GM12878 (cell line): Measurements from ENCODE around the gene MRAP2.

Experiments
- CHD1 ChIP-seq: IDR thresholded peaks from 2 replicates; pipeline ENCODE4 v1.6.1; 2012; ENCODE audit warnings: low read depth, low read length, improper control_type of control experiment
- CHD2 ChIP-seq: IDR thresholded peaks from 2 replicates; pipeline ENCODE4 v1.6.1; 2011; ENCODE audit warnings: low read depth, low read length, improper control_type of control experiment, borderline replicate concordance
- EP300 ChIP-seq, 2 experiments: fragments of 150-350 bp in 1 of 2; IDR thresholded peaks; 2 replicates each; pipeline ENCODE4 v1.6.1; 2011 to 2012; ENCODE audit warnings: low read depth in 2 of 2, low read length in 2 of 2, borderline replicate concordance in 1 of 2, improper control_type of control experiment in 1 of 2, inconsistent platforms in 1 of 2; ENCODE audit not compliant: control insufficient read depth in 1 of 2
- ESRRA ChIP-seq: IDR thresholded peaks from 2 replicates; pipeline ENCODE4 v1.6.1; 2012; ENCODE audit warnings: mild to moderate bottlenecking, low read length, improper control_type of control experiment
- HDAC6 ChIP-seq: fragments of 200-600 bp; sonication (generic); IDR thresholded peaks from one replicate; pipeline ENCODE4 v1.8.0; 2017; ENCODE audit warnings: antibody characterized with exemption; ENCODE audit not compliant: unreplicated experiment
- MTA3 ChIP-seq: IDR thresholded peaks from 2 replicates; pipeline ENCODE4 v1.6.1; 2012; ENCODE audit warnings: low read length, inconsistent platforms, borderline replicate concordance
- MXI1 ChIP-seq: fragments of 150-350 bp; IDR thresholded peaks from 2 replicates; pipeline ENCODE4 v1.6.1; 2011; ENCODE audit warnings: low read depth, mild to moderate bottlenecking, inconsistent platforms, low read length, improper control_type of control experiment
- POLR2A ChIP-seq: IDR thresholded peaks from 2 replicates; pipeline ENCODE4 v1.6.1; 2011; ENCODE audit warnings: low read depth, mild to moderate bottlenecking, low read length
- RAD21 ChIP-seq: IDR thresholded peaks from 2 replicates; pipeline ENCODE4 v1.6.1; 2011; ENCODE audit warnings: mild to moderate bottlenecking, low read depth, low read length, moderate library complexity; ENCODE audit not compliant: insufficient read depth
- SP1 ChIP-seq: IDR thresholded peaks from one replicate; pipeline ENCODE4 v1.6.1; 2011; ENCODE audit warnings: low read depth, low read length
- SPI1 ChIP-seq: IDR thresholded peaks from 2 replicates; pipeline ENCODE4 v1.6.1; 2011; ENCODE audit warnings: low read depth, mild to moderate bottlenecking, low read length, moderate library complexity, borderline replicate concordance; ENCODE audit not compliant: insufficient read depth
- TF ChIP-seq, protein P1 (sequence below), 3 experiments: IDR thresholded peaks in 2 of 3; conservative IDR thresholded peaks in 1 of 3; 2 replicates each; pipeline ENCODE4 v1.5.1; 2011; ENCODE audit warnings: low read depth in 3 of 3, low read length in 3 of 3, mild to moderate bottlenecking in 3 of 3, control low read depth in 2 of 3, moderate library complexity in 2 of 3, inconsistent platforms in 1 of 3, mixed read lengths in 1 of 3; ENCODE audit not compliant: control insufficient read depth in 2 of 3, insufficient read depth in 1 of 3; ENCODE audit errors: extremely low read depth in 1 of 3
- TF ChIP-seq, protein P2 (sequence below): IDR thresholded peaks from 2 replicates; pipeline ENCODE4 v1.6.1; 2012; ENCODE audit warnings: low read length, inconsistent platforms
- TF ChIP-seq, protein P3 (sequence below): fragments of 450-650 bp; IDR thresholded peaks from 2 replicates; pipeline ENCODE4 v1.6.1; 2016; ENCODE audit warnings: mild to moderate bottlenecking

DNA sequence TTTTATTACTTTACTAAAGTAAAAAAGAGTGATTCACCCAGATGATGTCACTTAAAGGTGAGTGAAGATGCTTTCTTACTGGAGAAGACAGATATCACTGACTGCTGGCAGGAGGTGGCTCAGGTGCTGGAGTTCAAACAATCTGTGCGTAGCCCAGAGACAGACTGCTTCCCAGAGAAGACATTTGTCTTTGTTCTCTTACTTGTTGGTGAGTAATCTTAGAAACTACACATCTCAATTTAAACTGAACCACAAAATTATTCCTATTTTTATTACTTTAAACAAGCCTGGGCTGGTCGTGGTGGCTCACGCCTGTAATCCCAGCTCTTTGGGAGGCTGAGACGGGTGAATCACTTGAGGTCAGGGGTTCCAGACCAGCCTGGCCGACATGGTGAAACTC lies 101.7 kb downstream of the MRAP2 start:
- TF ChIP-seq MXI1 (no peak), RAD21 (no peak), MTA3 (no peak), CHD2 (no peak), HDAC6 (no peak), ESRRA (no peak), CHD1 (no peak), SP1 (no peak), SPI1 (no peak), POLR2A (no peak), EP300 (IDR thresholded peaks at IDR 0.05; ENCODE audit: borderline replicate concordance in 1 of 2, control insufficient read depth in 1 of 2, low read depth in 2 of 2, low read length in 2 of 2) (no peak)
- TF ChIP-seq, protein P1, sequence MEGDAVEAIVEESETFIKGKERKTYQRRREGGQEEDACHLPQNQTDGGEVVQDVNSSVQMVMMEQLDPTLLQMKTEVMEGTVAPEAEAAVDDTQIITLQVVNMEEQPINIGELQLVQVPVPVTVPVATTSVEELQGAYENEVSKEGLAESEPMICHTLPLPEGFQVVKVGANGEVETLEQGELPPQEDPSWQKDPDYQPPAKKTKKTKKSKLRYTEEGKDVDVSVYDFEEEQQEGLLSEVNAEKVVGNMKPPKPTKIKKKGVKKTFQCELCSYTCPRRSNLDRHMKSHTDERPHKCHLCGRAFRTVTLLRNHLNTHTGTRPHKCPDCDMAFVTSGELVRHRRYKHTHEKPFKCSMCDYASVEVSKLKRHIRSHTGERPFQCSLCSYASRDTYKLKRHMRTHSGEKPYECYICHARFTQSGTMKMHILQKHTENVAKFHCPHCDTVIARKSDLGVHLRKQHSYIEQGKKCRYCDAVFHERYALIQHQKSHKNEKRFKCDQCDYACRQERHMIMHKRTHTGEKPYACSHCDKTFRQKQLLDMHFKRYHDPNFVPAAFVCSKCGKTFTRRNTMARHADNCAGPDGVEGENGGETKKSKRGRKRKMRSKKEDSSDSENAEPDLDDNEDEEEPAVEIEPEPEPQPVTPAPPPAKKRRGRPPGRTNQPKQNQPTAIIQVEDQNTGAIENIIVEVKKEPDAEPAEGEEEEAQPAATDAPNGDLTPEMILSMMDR (IDR thresholded peaks at IDR 0.05 in 2 of 3, conservative IDR thresholded peaks at IDR 0.05 in 1 of 3; ENCODE audit: control insufficient read depth in 2 of 3, extremely low read depth in 1 of 3, insufficient read depth in 1 of 3, low read depth in 3 of 3, low read length in 3 of 3): no peak
- TF ChIP-seq, protein P2, sequence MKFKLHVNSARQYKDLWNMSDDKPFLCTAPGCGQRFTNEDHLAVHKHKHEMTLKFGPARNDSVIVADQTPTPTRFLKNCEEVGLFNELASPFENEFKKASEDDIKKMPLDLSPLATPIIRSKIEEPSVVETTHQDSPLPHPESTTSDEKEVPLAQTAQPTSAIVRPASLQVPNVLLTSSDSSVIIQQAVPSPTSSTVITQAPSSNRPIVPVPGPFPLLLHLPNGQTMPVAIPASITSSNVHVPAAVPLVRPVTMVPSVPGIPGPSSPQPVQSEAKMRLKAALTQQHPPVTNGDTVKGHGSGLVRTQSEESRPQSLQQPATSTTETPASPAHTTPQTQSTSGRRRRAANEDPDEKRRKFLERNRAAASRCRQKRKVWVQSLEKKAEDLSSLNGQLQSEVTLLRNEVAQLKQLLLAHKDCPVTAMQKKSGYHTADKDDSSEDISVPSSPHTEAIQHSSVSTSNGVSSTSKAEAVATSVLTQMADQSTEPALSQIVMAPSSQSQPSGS: no peak
- TF ChIP-seq, protein P3, sequence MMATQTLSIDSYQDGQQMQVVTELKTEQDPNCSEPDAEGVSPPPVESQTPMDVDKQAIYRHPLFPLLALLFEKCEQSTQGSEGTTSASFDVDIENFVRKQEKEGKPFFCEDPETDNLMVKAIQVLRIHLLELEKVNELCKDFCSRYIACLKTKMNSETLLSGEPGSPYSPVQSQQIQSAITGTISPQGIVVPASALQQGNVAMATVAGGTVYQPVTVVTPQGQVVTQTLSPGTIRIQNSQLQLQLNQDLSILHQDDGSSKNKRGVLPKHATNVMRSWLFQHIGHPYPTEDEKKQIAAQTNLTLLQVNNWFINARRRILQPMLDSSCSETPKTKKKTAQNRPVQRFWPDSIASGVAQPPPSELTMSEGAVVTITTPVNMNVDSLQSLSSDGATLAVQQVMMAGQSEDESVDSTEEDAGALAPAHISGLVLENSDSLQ: no peak
